Mesothelial cell of epicardium (in vitro differentiated cells): ENCODE results near the gene LENG1. TPM values are rescaled to one million over a fixed set of nuclear protein-coding genes. Genes with fewer than 3 reads are reported as not detected.

Experiments used
- DNase-seq, 2 experiments: peaks; one replicate each; pipeline ENCODE4 v3.0.0; 2021; ENCODE audit warnings: low spot score in 2 of 2; ENCODE audit not compliant: unreplicated experiment in 2 of 2
- H3K27ac Mint-ChIP-seq: 2 replicates; pipeline ENCODE4 v1.8.0; 2021; ENCODE audit warnings: mixed read lengths
- H3K27me3 Mint-ChIP-seq: 2 replicates; pipeline ENCODE4 v1.8.0; 2021; ENCODE audit warnings: low read depth, mixed read lengths
- H3K36me3 Mint-ChIP-seq: 2 replicates; pipeline ENCODE4 v1.8.0; 2021; ENCODE audit warnings: mixed read lengths
- H3K4me1 Mint-ChIP-seq: 2 replicates; pipeline ENCODE4 v1.8.0; 2021; ENCODE audit warnings: mixed read lengths
- H3K4me3 Mint-ChIP-seq: 2 replicates; pipeline ENCODE4 v1.8.0; 2021; ENCODE audit warnings: mild to moderate bottlenecking, moderate library complexity, mixed read lengths
- H3K9me3 Mint-ChIP-seq: 2 replicates; pipeline ENCODE4 v1.8.0; 2021; ENCODE audit warnings: mixed read lengths
- CTCF ChIP-seq: fragments of 200-600 bp; sonication (generic); IDR thresholded peaks from one replicate; pipeline ENCODE4 v1.5.0; 2021; ENCODE audit warnings: antibody characterized with exemption; ENCODE audit not compliant: unreplicated experiment
- total RNA-seq: library from RNA; stranded (reverse); gene quantifications from 3 replicates; pipeline ENCODE4 v1.2.1, GENCODE V29; 2021

Gene LENG1
- total RNA-seq, 1 donor from 2014 or later: 6.4 TPM

GRCh38 chr19:54169149-54169740 lies 9.7 kb upstream of the LENG1 start:
- DNase-seq: no peak
- peaks cover 3% of the 10 kb centered on the region for H3K27me3 Mint-ChIP-seq
- TF ChIP-seq CTCF: no peak
- H3K36me3 Mint-ChIP-seq: no peaks in the 10 kb centered on the region
- H3K9me3 Mint-ChIP-seq: no peaks in the 10 kb centered on the region
- H3K27ac Mint-ChIP-seq: no peak overlapping the region
- H3K4me3 Mint-ChIP-seq: no peak overlapping the region
- peaks cover 14% of the 10 kb centered on the region for H3K4me1 Mint-ChIP-seq

GRCh38 chr19:54168174-54168917 lies 8.8 kb upstream of the LENG1 start:
- H3K27ac Mint-ChIP-seq: no peak overlapping the region
- no peaks in the 10 kb centered on the region for H3K9me3 Mint-ChIP-seq
- peaks cover 15% of the 10 kb centered on the region for H3K4me1 Mint-ChIP-seq
- H3K4me3 Mint-ChIP-seq: no peak overlapping the region
- peak; percentile 83 for TF ChIP-seq CTCF
- H3K36me3 Mint-ChIP-seq: no peaks in the 10 kb centered on the region
- peaks cover 5% of the 10 kb centered on the region for H3K27me3 Mint-ChIP-seq
- peak; percentile 88 to 98 for DNase-seq

- no peak for TF ChIP-seq CTCF
- Mint-ChIP-seq H3K4me1 (peaks cover 21% of the 10 kb centered on the region), H3K27ac (no peak overlapping the region), H3K36me3 (peaks cover 2% of the 10 kb centered on the region), H3K27me3 (peaks cover 9% of the 10 kb centered on the region), H3K4me3 (no peak overlapping the region), H3K9me3 (no peaks in the 10 kb centered on the region)
- no peak for DNase-seq
Measured at GRCh38 chr19:54165222-54165621, 5.7 kb upstream of the LENG1 start.

GRCh38 chr19:54164369-54165068 lies 5.0 kb upstream of the LENG1 start:
- H3K27me3 Mint-ChIP-seq: peaks cover 9% of the 10 kb centered on the region
- H3K4me3 Mint-ChIP-seq: peak overlapping the region; percentile 22
- H3K27ac Mint-ChIP-seq: no peak overlapping the region
- TF ChIP-seq CTCF: no peak
- peak in 1 of 2 experiments; percentile 52 for DNase-seq
- H3K4me1 Mint-ChIP-seq: peaks cover 27% of the 10 kb centered on the region
- H3K9me3 Mint-ChIP-seq: no peaks in the 10 kb centered on the region
- peaks cover 2% of the 10 kb centered on the region for H3K36me3 Mint-ChIP-seq

GRCh38 chr19:54162884-54163283 lies 3.4 kb upstream of the LENG1 start:
- no peak overlapping the region for H3K4me3 Mint-ChIP-seq
- TF ChIP-seq CTCF: no peak
- peaks cover 2% of the 10 kb centered on the region for H3K36me3 Mint-ChIP-seq
- no peak for DNase-seq
- H3K9me3 Mint-ChIP-seq: no peaks in the 10 kb centered on the region
- H3K27ac Mint-ChIP-seq: no peak overlapping the region
- peaks cover 37% of the 10 kb centered on the region for H3K4me1 Mint-ChIP-seq
- peaks cover 9% of the 10 kb centered on the region for H3K27me3 Mint-ChIP-seq
